ENCODE results near the gene COL26A1.

DNA sequence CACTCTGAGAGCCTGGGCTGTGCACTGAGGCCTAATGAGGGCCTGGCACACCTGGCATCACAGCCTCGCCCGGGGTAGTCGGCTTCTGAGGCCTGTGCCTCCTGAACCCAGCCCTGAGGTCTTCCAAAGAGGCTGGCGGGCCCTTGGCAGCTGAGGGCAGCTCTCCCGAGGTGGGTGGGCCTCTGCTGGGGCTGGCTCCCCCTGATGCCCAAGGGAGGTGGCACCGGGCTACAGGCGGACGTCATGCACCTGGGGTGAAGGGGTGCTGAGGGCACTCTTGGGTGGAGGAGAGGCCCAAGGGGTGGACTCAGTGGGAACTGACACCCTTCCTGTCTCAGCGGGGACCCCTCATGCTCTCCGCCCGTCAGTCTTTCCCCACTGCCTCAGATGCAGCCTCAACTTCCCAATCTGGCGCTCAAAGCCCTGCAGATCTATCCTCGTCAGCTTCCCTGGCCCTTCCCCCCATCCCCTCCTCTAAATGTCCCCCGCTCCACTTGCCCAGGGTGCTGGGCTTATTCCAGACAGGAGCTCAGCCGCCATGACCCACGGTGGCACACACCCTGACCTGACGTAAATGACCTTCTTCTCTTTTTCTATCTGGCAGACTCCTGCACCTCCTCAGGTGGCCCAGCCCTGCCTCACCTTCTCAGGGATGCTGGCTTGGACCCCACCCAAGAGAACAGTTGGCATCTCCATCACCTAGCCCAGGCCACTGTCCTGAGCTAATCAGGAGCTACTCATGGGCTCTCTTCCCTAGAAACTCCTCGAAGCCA, 228.2 kb downstream of the COL26A1 start:
- TF ChIP-seq, protein P1, sequence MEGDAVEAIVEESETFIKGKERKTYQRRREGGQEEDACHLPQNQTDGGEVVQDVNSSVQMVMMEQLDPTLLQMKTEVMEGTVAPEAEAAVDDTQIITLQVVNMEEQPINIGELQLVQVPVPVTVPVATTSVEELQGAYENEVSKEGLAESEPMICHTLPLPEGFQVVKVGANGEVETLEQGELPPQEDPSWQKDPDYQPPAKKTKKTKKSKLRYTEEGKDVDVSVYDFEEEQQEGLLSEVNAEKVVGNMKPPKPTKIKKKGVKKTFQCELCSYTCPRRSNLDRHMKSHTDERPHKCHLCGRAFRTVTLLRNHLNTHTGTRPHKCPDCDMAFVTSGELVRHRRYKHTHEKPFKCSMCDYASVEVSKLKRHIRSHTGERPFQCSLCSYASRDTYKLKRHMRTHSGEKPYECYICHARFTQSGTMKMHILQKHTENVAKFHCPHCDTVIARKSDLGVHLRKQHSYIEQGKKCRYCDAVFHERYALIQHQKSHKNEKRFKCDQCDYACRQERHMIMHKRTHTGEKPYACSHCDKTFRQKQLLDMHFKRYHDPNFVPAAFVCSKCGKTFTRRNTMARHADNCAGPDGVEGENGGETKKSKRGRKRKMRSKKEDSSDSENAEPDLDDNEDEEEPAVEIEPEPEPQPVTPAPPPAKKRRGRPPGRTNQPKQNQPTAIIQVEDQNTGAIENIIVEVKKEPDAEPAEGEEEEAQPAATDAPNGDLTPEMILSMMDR (conservative IDR thresholded peaks at IDR 0.05) = no peak
- no peak for TF ChIP-seq EZH2 (IDR thresholded peaks at IDR 0.05; ENCODE audit: low read depth)

Measured in PC-9 (cell line).